ENCODE results near the gene ANKRD6.

The ANKRD6 gene

DNA sequence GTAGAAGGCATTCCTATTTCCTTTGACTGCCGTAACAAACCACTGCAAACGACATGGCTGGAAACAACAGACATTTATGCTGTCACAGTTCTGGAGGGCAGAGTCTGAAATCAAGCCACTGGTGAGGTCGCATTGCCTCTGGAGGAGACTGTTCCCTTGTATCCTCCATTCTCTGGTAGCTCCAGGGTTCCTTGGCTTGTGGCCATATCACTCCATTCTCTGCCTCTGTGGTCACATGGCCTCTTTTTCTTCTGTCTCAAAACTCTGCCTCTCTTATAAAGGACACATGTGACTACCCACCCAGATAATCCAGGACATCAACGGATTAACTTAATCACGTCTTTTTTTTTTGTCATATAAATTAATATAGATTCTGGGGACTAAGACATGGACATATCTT, 121.2 kb downstream of the ANKRD6 start:
- no peak for TF ChIP-seq CTCF (IDR thresholded peaks at IDR 0.05; ENCODE audit: low read depth, low read length, missing control alignments)
- in situ Hi-C loops (cut with HindIII; ENCODE audit: low sequenced_read_pairs), result no loop called here
- DNase-seq (ENCODE audit: low read depth), result no peak
- H3K4me3 ChIP-seq (ENCODE audit: low read depth, low read length), result no peak overlapping the region

DNA sequence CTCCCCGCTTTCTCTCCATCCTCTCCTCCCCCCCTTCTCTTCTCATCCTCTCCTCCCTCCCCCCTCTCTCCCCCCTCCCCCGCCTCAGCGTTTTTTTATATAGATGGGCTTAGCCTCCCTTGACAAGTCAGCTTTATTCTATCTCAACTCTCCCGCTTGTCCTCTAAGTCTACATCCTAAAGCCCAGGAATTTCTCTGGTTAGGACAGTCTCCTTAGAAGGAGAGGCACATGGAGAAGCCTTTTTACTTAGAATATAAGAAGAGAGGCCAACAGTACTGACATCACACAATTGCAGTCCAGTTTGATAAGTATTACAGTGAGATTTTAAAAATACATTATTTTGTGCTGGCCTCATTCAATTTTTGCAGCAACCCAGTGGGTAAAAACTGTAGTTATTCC, 122.1 kb downstream of the ANKRD6 start:
- DNase-seq (ENCODE audit: low read depth), result no peak
- in situ Hi-C loops (cut with HindIII; ENCODE audit: low sequenced_read_pairs), result no loop called here
- no peak for TF ChIP-seq CTCF (IDR thresholded peaks at IDR 0.05; ENCODE audit: low read depth, low read length, missing control alignments)
- no peak overlapping the region for H3K4me3 ChIP-seq (ENCODE audit: low read depth, low read length)

DNA sequence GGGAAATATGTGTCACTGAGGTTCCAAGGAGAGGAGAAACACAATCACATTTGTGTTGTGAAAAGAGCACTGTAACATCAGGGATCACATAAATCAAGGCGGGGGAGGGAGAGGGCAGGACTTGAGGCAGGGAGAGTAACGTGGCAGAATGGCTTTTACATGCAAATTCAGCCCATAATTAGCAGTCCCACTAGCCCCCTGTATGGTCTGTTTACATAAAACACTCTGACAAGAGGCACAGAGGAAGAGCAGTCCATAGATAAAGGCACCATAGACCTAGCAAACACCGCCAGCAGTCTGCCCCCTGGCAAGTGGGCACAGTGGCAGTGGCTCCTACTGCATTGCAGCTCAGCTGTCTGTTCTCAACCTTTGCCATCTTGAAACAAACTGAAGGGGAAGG, 122.9 kb downstream of the ANKRD6 start:
- H3K4me3 ChIP-seq (ENCODE audit: low read depth, low read length), result no peak overlapping the region
- in situ Hi-C loops (cut with HindIII; ENCODE audit: low sequenced_read_pairs), result no loop called here
- no peak for TF ChIP-seq CTCF (IDR thresholded peaks at IDR 0.05; ENCODE audit: low read depth, low read length, missing control alignments)
- DNase-seq (ENCODE audit: low read depth), result no peak

DNA sequence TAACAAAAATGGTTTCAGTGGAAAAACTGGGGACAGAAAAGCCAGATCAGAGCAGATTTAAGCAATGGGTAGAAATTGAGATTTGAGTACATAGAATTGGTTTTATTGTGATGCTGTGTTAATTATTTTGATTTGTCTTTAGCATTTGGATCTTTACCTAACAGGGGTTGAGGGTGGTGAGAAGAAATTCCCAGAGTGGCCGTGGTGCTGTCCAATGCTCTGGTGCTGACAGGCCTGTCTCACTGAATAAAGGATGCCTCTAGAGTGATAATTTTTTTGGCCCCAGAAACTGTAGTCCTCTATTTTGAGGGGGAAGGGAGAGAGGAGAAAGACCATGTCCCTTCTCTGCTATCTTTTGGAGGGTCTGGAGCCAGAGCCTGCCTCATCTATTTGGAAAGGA, 126.5 kb downstream of the ANKRD6 start:
- H3K4me3 ChIP-seq (ENCODE audit: low read depth, low read length), result no peak overlapping the region
- in situ Hi-C loops (cut with HindIII; ENCODE audit: low sequenced_read_pairs), result no loop called here
- no peak for TF ChIP-seq CTCF (IDR thresholded peaks at IDR 0.05; ENCODE audit: low read depth, low read length, missing control alignments)
- DNase-seq (ENCODE audit: low read depth), result no peak

- no peak for TF ChIP-seq CTCF (IDR thresholded peaks at IDR 0.05; ENCODE audit: low read depth, low read length, missing control alignments)
- in situ Hi-C loops (cut with HindIII; ENCODE audit: low sequenced_read_pairs), result loop anchor here (5.0 kb wide), 1 partner anchor 70 kb away; no protein-coding TSS in a partner anchor
- H3K4me3 ChIP-seq (ENCODE audit: low read depth, low read length), result no peak overlapping the region
- DNase-seq (ENCODE audit: low read depth), result no peak
Observed at GRCh38 chr6:89562093-89562973, 129.4 kb downstream of the ANKRD6 start.

- H3K4me3 ChIP-seq (ENCODE audit: low read depth, low read length), result no peak overlapping the region
- in situ Hi-C loops (cut with HindIII; ENCODE audit: low sequenced_read_pairs), result loop anchor here (5.0 kb wide), 1 partner anchor 68 kb away; no protein-coding TSS in a partner anchor
- no peak for TF ChIP-seq CTCF (IDR thresholded peaks at IDR 0.05; ENCODE audit: low read depth, low read length, missing control alignments)
- no peak for DNase-seq (ENCODE audit: low read depth)
Observed at GRCh38 chr6:89563866-89564265, 130.9 kb downstream of the ANKRD6 start.
